ENCODE results near the gene C1orf53. TPM values are rescaled to one million over a fixed set of nuclear protein-coding genes. Genes with fewer than 3 reads are reported as not detected.
"Not testable (repeated sequence)": the region's sequence is repeated elsewhere in the genome, so short reads cannot be mapped to it uniquely, and the experiment has no call there.

The C1orf53 gene
- total and polyA plus RNA-seq, 4 donors, result 0.81 to 4.6 TPM; not detected in 2

GRCh38 chr1:197937892-197938291 is 35.5 kb downstream of the C1orf53 start:
- intact Hi-C loops (cut with DNase I), result no loop called here
- ATAC-seq (ENCODE audit: low FRiP score), result no peak
- H3K27ac ChIP-seq (ENCODE audit: low read depth in 1 of 2, low read length in 2 of 2), result no peak overlapping the region
- H3K9me3 ChIP-seq (ENCODE audit: control insufficient read depth, low read length), result no peaks in the 10 kb centered on the region
- no peaks in the 10 kb centered on the region for H3K4me1 ChIP-seq (ENCODE audit: control insufficient read depth in 1 of 2, insufficient read depth in 2 of 2, low read length in 2 of 2)
- no peaks in the 10 kb centered on the region for H3K36me3 ChIP-seq (ENCODE audit: control insufficient read depth in 1 of 2, insufficient read depth in 2 of 2, low read length in 1 of 2)
- H3K27me3 ChIP-seq (ENCODE audit: control insufficient read depth in 1 of 2, insufficient read depth in 2 of 2, low read length in 1 of 2), result no peaks in the 10 kb centered on the region
- no peak overlapping the region for H3K4me3 ChIP-seq (ENCODE audit: low read length in 2 of 2)
- 88 to 90% methylated on average over 6 of the region's 6 CpGs for WGBS, 2 donors
- DNase-seq, result no peak

- DNase-seq; H3K36me3 ChIP-seq (ENCODE audit: control insufficient read depth in 1 of 2, insufficient read depth in 2 of 2, low read length in 1 of 2); H3K4me3 ChIP-seq (ENCODE audit: low read length in 2 of 2); H3K27ac ChIP-seq (ENCODE audit: low read depth in 1 of 2, low read length in 2 of 2); H3K4me1 ChIP-seq (ENCODE audit: control insufficient read depth in 1 of 2, insufficient read depth in 2 of 2, low read length in 2 of 2); H3K9me3 ChIP-seq (ENCODE audit: control insufficient read depth, low read length); ATAC-seq (ENCODE audit: low FRiP score); H3K27me3 ChIP-seq (ENCODE audit: control insufficient read depth in 1 of 2, insufficient read depth in 2 of 2, low read length in 1 of 2); intact Hi-C loops (cut with DNase I): not testable (repeated sequence)
- WGBS, 2 donors, result 76 to 79% methylated on average over 6 of the region's 6 CpGs
These were observed 36.9 kb downstream of the C1orf53 start for GRCh38 chr1:197939159-197939980.

- DNase-seq (no peak), ATAC-seq (ENCODE audit: low FRiP score) (no peak)
- Histone ChIP-seq H3K27ac (ENCODE audit: low read depth in 1 of 2, low read length in 2 of 2) (no peak overlapping the region), H3K4me3 (ENCODE audit: low read length in 2 of 2) (no peak overlapping the region), H3K36me3 (ENCODE audit: control insufficient read depth in 1 of 2, insufficient read depth in 2 of 2, low read length in 1 of 2) (no peaks in the 10 kb centered on the region), H3K27me3 (ENCODE audit: control insufficient read depth in 1 of 2, insufficient read depth in 2 of 2, low read length in 1 of 2) (no peaks in the 10 kb centered on the region), H3K4me1 (ENCODE audit: control insufficient read depth in 1 of 2, insufficient read depth in 2 of 2, low read length in 2 of 2) (no peaks in the 10 kb centered on the region), H3K9me3 (ENCODE audit: control insufficient read depth, low read length) (peaks cover 1% of the 10 kb centered on the region)
- WGBS, 2 donors, result 94 to 96% methylated on average over 2 of the region's 2 CpGs
- intact Hi-C loops (cut with DNase I), result no loop called here
These were observed 39.6 kb downstream of the C1orf53 start for GRCh38 chr1:197942042-197942441.

- intact Hi-C loops (cut with DNase I), result no loop called here
- 89 to 95% methylated on average over 4 of the region's 4 CpGs for WGBS, 2 donors
- H3K27me3 ChIP-seq (ENCODE audit: control insufficient read depth in 1 of 2, insufficient read depth in 2 of 2, low read length in 1 of 2), result no peaks in the 10 kb centered on the region
- no peak overlapping the region for H3K27ac ChIP-seq (ENCODE audit: low read depth in 1 of 2, low read length in 2 of 2)
- no peak for ATAC-seq (ENCODE audit: low FRiP score)
- H3K4me3 ChIP-seq (ENCODE audit: low read length in 2 of 2), result no peak overlapping the region
- no peaks in the 10 kb centered on the region for H3K36me3 ChIP-seq (ENCODE audit: control insufficient read depth in 1 of 2, insufficient read depth in 2 of 2, low read length in 1 of 2)
- H3K4me1 ChIP-seq (ENCODE audit: control insufficient read depth in 1 of 2, insufficient read depth in 2 of 2, low read length in 2 of 2), result no peaks in the 10 kb centered on the region
- no peak for DNase-seq
- peaks cover 1% of the 10 kb centered on the region for H3K9me3 ChIP-seq (ENCODE audit: control insufficient read depth, low read length)
These were observed 42.1 kb downstream of the C1orf53 start for GRCh38 chr1:197944485-197944884.

- intact Hi-C loops (cut with DNase I), result no loop called here
- no peak for DNase-seq
- H3K36me3 ChIP-seq (ENCODE audit: control insufficient read depth in 1 of 2, insufficient read depth in 2 of 2, low read length in 1 of 2), result no peaks in the 10 kb centered on the region
- peaks cover 1% of the 10 kb centered on the region for H3K9me3 ChIP-seq (ENCODE audit: control insufficient read depth, low read length)
- no peaks in the 10 kb centered on the region for H3K27me3 ChIP-seq (ENCODE audit: control insufficient read depth in 1 of 2, insufficient read depth in 2 of 2, low read length in 1 of 2)
- H3K27ac ChIP-seq (ENCODE audit: low read depth in 1 of 2, low read length in 2 of 2), result no peak overlapping the region
- 79 to 85% methylated on average over 8 of the region's 8 CpGs for WGBS, 2 donors
- no peak for ATAC-seq (ENCODE audit: low FRiP score)
- no peak overlapping the region for H3K4me3 ChIP-seq (ENCODE audit: low read length in 2 of 2)
- no peaks in the 10 kb centered on the region for H3K4me1 ChIP-seq (ENCODE audit: control insufficient read depth in 1 of 2, insufficient read depth in 2 of 2, low read length in 2 of 2)
These were observed 46.8 kb downstream of the C1orf53 start for GRCh38 chr1:197948926-197949899.

GRCh38 chr1:197951089-197951488 is 48.7 kb downstream of the C1orf53 start:
- Histone ChIP-seq H3K36me3 (ENCODE audit: control insufficient read depth in 1 of 2, insufficient read depth in 2 of 2, low read length in 1 of 2) (no peaks in the 10 kb centered on the region), H3K4me1 (ENCODE audit: control insufficient read depth in 1 of 2, insufficient read depth in 2 of 2, low read length in 2 of 2) (no peaks in the 10 kb centered on the region), H3K27ac (ENCODE audit: low read depth in 1 of 2, low read length in 2 of 2) (no peak overlapping the region), H3K4me3 (ENCODE audit: low read length in 2 of 2) (no peak overlapping the region), H3K27me3 (ENCODE audit: control insufficient read depth in 1 of 2, insufficient read depth in 2 of 2, low read length in 1 of 2) (no peaks in the 10 kb centered on the region), H3K9me3 (ENCODE audit: control insufficient read depth, low read length) (no peaks in the 10 kb centered on the region)
- ATAC-seq (ENCODE audit: low FRiP score), result no peak
- no peak for DNase-seq
- intact Hi-C loops (cut with DNase I), result no loop called here

GRCh38 chr1:197951617-197952175 is 49.3 kb downstream of the C1orf53 start:
- H3K4me3 ChIP-seq (ENCODE audit: low read length in 2 of 2), result no peak overlapping the region
- no peaks in the 10 kb centered on the region for H3K4me1 ChIP-seq (ENCODE audit: control insufficient read depth in 1 of 2, insufficient read depth in 2 of 2, low read length in 2 of 2)
- 92 to 94% methylated on average over 5 of the region's 5 CpGs for WGBS, 2 donors

GRCh38 chr1:197953472-197953871 is 51.0 kb downstream of the C1orf53 start:
- H3K4me1 ChIP-seq (ENCODE audit: control insufficient read depth in 1 of 2, insufficient read depth in 2 of 2, low read length in 2 of 2); H3K4me3 ChIP-seq (ENCODE audit: low read length in 2 of 2); DNase-seq; intact Hi-C loops (cut with DNase I); ATAC-seq (ENCODE audit: low FRiP score); H3K27ac ChIP-seq (ENCODE audit: low read depth in 1 of 2, low read length in 2 of 2); H3K9me3 ChIP-seq (ENCODE audit: control insufficient read depth, low read length); H3K36me3 ChIP-seq (ENCODE audit: control insufficient read depth in 1 of 2, insufficient read depth in 2 of 2, low read length in 1 of 2); H3K27me3 ChIP-seq (ENCODE audit: control insufficient read depth in 1 of 2, insufficient read depth in 2 of 2, low read length in 1 of 2): not testable (repeated sequence)
- WGBS, 2 donors, result 89 to 90% methylated on average over 6 of the region's 6 CpGs

More at GRCh38 chr1:197951617-197952175, 49.3 kb downstream of the C1orf53 start:
- Histone ChIP-seq H3K27ac (ENCODE audit: low read depth in 1 of 2, low read length in 2 of 2) (no peak overlapping the region), H3K27me3 (ENCODE audit: control insufficient read depth in 1 of 2, insufficient read depth in 2 of 2, low read length in 1 of 2) (no peaks in the 10 kb centered on the region), H3K36me3 (ENCODE audit: control insufficient read depth in 1 of 2, insufficient read depth in 2 of 2, low read length in 1 of 2) (no peaks in the 10 kb centered on the region), H3K9me3 (ENCODE audit: control insufficient read depth, low read length) (no peaks in the 10 kb centered on the region)
- ATAC-seq (ENCODE audit: low FRiP score), result no peak
- intact Hi-C loops (cut with DNase I), result no loop called here
- no peak for DNase-seq
